C4-2B (cell line): ENCODE measurements around the gene SLC25A46.
A peak's percentile ranks its signal among the peaks of the same experiment; 100 is the strongest.

Experiments used
- ZFX ChIP-seq: fragments of 450-650 bp; IDR thresholded peaks from 2 replicates; pipeline ENCODE4 v1.6.1; 2017
- TF ChIP-seq, protein P1 (sequence below): fragments of 450-650 bp; conservative IDR thresholded peaks from 2 replicates; pipeline ENCODE4 v1.5.1; 2017; ENCODE audit warnings: mild to moderate bottlenecking

DNA sequence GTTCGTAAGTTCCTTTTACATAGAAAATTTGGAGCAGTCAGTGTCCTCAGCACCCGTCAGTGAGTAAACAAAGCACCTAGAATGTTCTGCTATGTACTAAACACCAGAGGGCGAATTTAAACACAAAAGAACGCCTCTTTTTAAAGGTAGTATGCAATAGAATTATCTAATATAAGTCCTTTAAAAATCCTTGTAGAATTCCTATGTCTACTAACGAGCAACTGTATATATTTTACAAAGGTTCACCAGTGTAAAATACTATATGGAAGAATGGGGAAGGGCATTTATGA is 11.8 kb upstream of the SLC25A46 start:
- TF ChIP-seq, protein P1, sequence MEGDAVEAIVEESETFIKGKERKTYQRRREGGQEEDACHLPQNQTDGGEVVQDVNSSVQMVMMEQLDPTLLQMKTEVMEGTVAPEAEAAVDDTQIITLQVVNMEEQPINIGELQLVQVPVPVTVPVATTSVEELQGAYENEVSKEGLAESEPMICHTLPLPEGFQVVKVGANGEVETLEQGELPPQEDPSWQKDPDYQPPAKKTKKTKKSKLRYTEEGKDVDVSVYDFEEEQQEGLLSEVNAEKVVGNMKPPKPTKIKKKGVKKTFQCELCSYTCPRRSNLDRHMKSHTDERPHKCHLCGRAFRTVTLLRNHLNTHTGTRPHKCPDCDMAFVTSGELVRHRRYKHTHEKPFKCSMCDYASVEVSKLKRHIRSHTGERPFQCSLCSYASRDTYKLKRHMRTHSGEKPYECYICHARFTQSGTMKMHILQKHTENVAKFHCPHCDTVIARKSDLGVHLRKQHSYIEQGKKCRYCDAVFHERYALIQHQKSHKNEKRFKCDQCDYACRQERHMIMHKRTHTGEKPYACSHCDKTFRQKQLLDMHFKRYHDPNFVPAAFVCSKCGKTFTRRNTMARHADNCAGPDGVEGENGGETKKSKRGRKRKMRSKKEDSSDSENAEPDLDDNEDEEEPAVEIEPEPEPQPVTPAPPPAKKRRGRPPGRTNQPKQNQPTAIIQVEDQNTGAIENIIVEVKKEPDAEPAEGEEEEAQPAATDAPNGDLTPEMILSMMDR, result peak; percentile 64
- no peak for TF ChIP-seq ZFX
